OCI-LY7 (cell line): ENCODE data around the gene NEMP2.

Experiments used
- EZH2phosphoT487 ChIP-seq: fragments of 200-600 bp; sonication (generic); IDR thresholded peaks from 2 replicates; pipeline ENCODE4 v1.6.1; 2018; ENCODE audit warnings: low read depth, borderline replicate concordance, mild to moderate bottlenecking, mixed run types, antibody characterized with exemption, low read length, moderate library complexity, mixed read lengths
- TF ChIP-seq, protein P1 (sequence below): fragments of 200-600 bp; sonication (generic); conservative IDR thresholded peaks from 2 replicates; pipeline ENCODE4 v1.5.1; 2014; ENCODE audit warnings: mild to moderate bottlenecking, antibody characterized with exemption, low read length, moderate library complexity, mixed read lengths

DNA sequence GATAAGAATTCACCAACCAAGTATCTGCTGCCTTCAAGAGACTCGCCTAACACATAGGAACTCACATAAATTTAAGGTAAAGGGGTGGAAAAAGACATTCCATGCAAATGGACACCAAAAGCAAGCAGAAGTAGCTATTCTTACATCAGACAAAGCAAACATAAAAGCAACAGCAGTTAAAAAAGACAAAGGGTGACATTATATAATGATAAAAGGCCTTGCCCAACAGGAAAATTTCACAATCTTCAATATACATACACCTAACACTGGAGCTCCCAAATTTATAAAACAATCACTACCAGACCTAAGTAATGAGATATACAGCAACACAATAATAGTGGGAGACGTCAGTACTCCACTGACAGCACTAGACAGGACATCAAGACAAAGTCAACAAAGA is 41.4 kb downstream of the NEMP2 start:
- TF ChIP-seq, protein P1, sequence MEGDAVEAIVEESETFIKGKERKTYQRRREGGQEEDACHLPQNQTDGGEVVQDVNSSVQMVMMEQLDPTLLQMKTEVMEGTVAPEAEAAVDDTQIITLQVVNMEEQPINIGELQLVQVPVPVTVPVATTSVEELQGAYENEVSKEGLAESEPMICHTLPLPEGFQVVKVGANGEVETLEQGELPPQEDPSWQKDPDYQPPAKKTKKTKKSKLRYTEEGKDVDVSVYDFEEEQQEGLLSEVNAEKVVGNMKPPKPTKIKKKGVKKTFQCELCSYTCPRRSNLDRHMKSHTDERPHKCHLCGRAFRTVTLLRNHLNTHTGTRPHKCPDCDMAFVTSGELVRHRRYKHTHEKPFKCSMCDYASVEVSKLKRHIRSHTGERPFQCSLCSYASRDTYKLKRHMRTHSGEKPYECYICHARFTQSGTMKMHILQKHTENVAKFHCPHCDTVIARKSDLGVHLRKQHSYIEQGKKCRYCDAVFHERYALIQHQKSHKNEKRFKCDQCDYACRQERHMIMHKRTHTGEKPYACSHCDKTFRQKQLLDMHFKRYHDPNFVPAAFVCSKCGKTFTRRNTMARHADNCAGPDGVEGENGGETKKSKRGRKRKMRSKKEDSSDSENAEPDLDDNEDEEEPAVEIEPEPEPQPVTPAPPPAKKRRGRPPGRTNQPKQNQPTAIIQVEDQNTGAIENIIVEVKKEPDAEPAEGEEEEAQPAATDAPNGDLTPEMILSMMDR, result no peak
- TF ChIP-seq EZH2phosphoT487, result no peak
